Measurements from ENCODE around the gene AIF1.

Gene AIF1

GRCh38 chr6:31614684-31615578 lies at the start of gene AIF1:
TSS of gene AIF1 (plus strand) at chr6:31615234. CDS start at chr6:31615330, 96 bp downstream.
- no peak for DNase-seq

GRCh38 chr6:31567531-31568370 lies 47.3 kb upstream of the AIF1 start:
- DNase-seq: no peak

- DNase-seq: no peak
These were observed 46.5 kb upstream of the AIF1 start for GRCh38 chr6:31568537-31568961.

GRCh38 chr6:31569861-31570536 lies 45.0 kb upstream of the AIF1 start:
- no peak for DNase-seq

- no peak for DNase-seq
These were observed 42.8 kb upstream of the AIF1 start, which contains the start of gene LTA for GRCh38 chr6:31572041-31572911. TSS of gene LTA (plus strand) at chr6:31572289. CDS start at chr6:31572743, 454 bp downstream.

GRCh38 chr6:31573239-31574105 lies 41.6 kb upstream of the AIF1 start:
- DNase-seq: no peak

- DNase-seq: no peak
These were observed 40.6 kb upstream of the AIF1 start for GRCh38 chr6:31574106-31575061.

GRCh38 chr6:31575335-31575901 lies 39.6 kb upstream of the AIF1 start, which contains the start of gene TNF:
TSS of gene TNF (plus strand) at chr6:31575565. CDS start at chr6:31575742, 177 bp downstream.
- DNase-seq: no peak

GRCh38 chr6:31575952-31576685 lies 38.9 kb upstream of the AIF1 start:
- DNase-seq: no peak

GRCh38 chr6:31576897-31577578 lies 38.0 kb upstream of the AIF1 start:
- no peak for DNase-seq

GRCh38 chr6:31577579-31577966 lies 37.5 kb upstream of the AIF1 start:
- no peak for DNase-seq

GRCh38 chr6:31578184-31579118 lies 36.6 kb upstream of the AIF1 start:
- DNase-seq: no peak

- no peak for DNase-seq
These were observed 35.9 kb upstream of the AIF1 start for GRCh38 chr6:31579119-31579505.

- DNase-seq: no peak
These were observed 35.2 kb upstream of the AIF1 start for GRCh38 chr6:31579546-31580437.

GRCh38 chr6:31580438-31580740 lies 34.6 kb upstream of the AIF1 start:
- no peak for DNase-seq
